ENCODE measurements around the gene CTU2. TPM values are rescaled to one million over a fixed set of nuclear protein-coding genes. Genes with fewer than 3 reads are reported as not detected.

The CTU2 gene
- total RNA-seq, 2 donors from 2014 or later, result 15.0 to 19.1 TPM

- no peak for DNase-seq (ENCODE audit: low spot score)
- Histone ChIP-seq H3K27me3 (replicated peaks; ENCODE audit: insufficient read depth) (no peaks in the 10 kb centered on the region), H3K36me3 (no peaks in the 10 kb centered on the region), H3K9me3 (no peaks in the 10 kb centered on the region), H3K4me3 (no peak overlapping the region), H3K27ac (no peak overlapping the region), H3K4me1 (replicated peaks) (peaks cover 8% of the 10 kb centered on the region)
- WGBS, result 75% methylated on average over 13 of the region's 13 CpGs
- intact Hi-C loops (cut with DNase I), result no loop called here
- TF ChIP-seq CTCF (IDR thresholded peaks at IDR 0.05) (no peak), POLR2AphosphoS5 (IDR thresholded peaks at IDR 0.05) (no peak), POLR2A (IDR thresholded peaks at IDR 0.05) (no peak)
Measured at GRCh38 chr16:88753191-88753590, 46.9 kb downstream of the CTU2 start.

DNA sequence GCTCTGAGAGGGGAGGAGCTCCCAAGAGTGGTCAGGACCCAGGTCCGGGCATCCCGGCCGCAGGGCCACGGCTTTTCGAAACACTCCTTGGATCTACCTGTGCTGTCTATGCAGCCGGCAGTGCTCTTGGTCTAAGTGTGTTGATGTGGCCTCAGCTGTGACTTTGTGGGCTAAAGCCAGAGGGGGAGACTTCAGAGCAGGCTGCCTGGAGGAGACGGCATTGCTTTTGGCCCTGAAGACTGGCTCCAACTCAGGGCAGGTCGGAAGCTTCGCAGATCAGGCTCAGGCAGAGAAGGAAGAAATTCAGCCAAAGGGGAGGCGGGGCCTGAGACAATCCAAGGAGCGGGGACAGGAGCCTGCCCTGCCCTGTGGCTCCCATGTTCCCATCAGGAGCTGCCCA lies 47.3 kb downstream of the CTU2 start:
- 80% methylated on average over 11 of the region's 11 CpGs for WGBS
- H3K27me3 ChIP-seq (replicated peaks; ENCODE audit: insufficient read depth), result no peaks in the 10 kb centered on the region
- no peaks in the 10 kb centered on the region for H3K36me3 ChIP-seq
- no peak overlapping the region for H3K27ac ChIP-seq
- peaks cover 11% of the 10 kb centered on the region for H3K4me1 ChIP-seq (replicated peaks)
- H3K9me3 ChIP-seq, result no peaks in the 10 kb centered on the region
- intact Hi-C loops (cut with DNase I), result no loop called here
- no peak for TF ChIP-seq CTCF (IDR thresholded peaks at IDR 0.05)
- no peak for TF ChIP-seq POLR2AphosphoS5 (IDR thresholded peaks at IDR 0.05)
- TF ChIP-seq POLR2A (IDR thresholded peaks at IDR 0.05), result no peak
- no peak overlapping the region for H3K4me3 ChIP-seq
- no peak for DNase-seq (ENCODE audit: low spot score)

DNA sequence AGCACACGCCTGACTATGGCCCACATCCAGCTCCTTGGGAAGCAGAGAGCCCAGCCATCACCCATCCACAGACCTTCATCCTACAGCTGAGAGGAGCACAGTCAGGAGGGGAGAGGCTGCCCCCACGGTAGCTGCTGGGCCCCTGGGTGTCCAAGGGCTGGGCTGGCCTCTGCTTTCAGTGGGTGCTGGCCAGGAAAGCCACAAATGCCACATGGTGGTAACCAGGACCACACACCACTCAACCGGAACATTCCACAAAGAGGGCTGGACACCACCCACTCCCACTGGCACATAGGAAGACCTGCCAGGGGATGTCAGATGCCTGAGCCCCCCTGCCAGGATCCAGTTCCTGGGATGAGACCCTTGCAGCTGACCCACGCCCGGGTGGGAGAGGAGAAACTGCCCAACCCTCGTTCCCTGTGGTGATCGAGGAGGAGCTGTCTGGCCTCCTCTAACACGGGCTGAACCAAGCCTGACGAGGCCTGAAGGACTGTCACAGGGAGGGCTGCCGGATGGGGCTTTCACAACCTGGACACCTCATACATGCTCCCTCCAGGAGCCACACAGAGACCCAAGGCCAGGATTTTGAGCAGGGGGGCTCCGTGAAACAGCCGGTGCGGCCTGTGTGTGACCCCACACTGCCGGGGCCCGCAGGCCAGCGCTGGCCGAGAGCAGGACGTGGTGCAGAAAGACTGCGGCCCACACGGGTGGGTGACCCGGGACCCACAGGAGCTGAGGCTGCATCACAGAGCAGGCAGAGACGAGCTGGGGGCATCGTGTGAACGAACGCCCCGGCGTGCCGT lies 48.0 kb downstream of the CTU2 start:
- H3K9me3 ChIP-seq, result no peaks in the 10 kb centered on the region
- intact Hi-C loops (cut with DNase I), result no loop called here
- no peaks in the 10 kb centered on the region for H3K36me3 ChIP-seq
- H3K27ac ChIP-seq, result no peak overlapping the region
- no peaks in the 10 kb centered on the region for H3K27me3 ChIP-seq (replicated peaks; ENCODE audit: insufficient read depth)
- no peak overlapping the region for H3K4me3 ChIP-seq
- H3K4me1 ChIP-seq (replicated peaks), result peaks cover 15% of the 10 kb centered on the region
- TF ChIP-seq CTCF (IDR thresholded peaks at IDR 0.05) (no peak), POLR2AphosphoS5 (IDR thresholded peaks at IDR 0.05) (no peak), POLR2A (IDR thresholded peaks at IDR 0.05) (no peak)
- WGBS, result 85% methylated on average over 25 of the region's 28 CpGs
- DNase-seq (ENCODE audit: low spot score), result no peak

GRCh38 chr16:88754912-88755744 lies 48.8 kb downstream of the CTU2 start:
- 67% methylated on average over 36 of the region's 42 CpGs for WGBS
- Histone ChIP-seq H3K4me1 (replicated peaks) (peaks cover 23% of the 10 kb centered on the region), H3K27me3 (replicated peaks; ENCODE audit: insufficient read depth) (no peaks in the 10 kb centered on the region), H3K27ac (peak overlapping the region in 1 of 2 donors; percentile 36), H3K36me3 (no peaks in the 10 kb centered on the region), H3K9me3 (no peaks in the 10 kb centered on the region), H3K4me3 (no peak overlapping the region)
- TF ChIP-seq CTCF (IDR thresholded peaks at IDR 0.05), result peak in 1 of 4 experiments; percentile 41
- TF ChIP-seq POLR2AphosphoS5 (IDR thresholded peaks at IDR 0.05), result no peak
- TF ChIP-seq POLR2A (IDR thresholded peaks at IDR 0.05), result no peak
- DNase-seq (ENCODE audit: low spot score), result peak; percentile 42
- intact Hi-C loops (cut with DNase I), result no loop called here
